GM23338 (cell line): ENCODE data around the gene HCFC1. TPM values are rescaled to one million over a fixed set of nuclear protein-coding genes. Genes with fewer than 3 reads are reported as not detected.
A peak's percentile ranks its signal among the peaks of the same experiment; 100 is the strongest.

Source experiments
- ATAC-seq: fragments of 200-7000 bp; cut with Tn5 transposase; 3 replicates; pipeline ENCODE4 v1.9.1; 2020
- DNase-seq: peaks from one replicate; pipeline ENCODE4 v3.0.0-alpha.2; 2015; ENCODE audit warnings: low spot score
- H2AFZ ChIP-seq: fragments of 200-600 bp; sonication (generic); 2 replicates; pipeline ENCODE4 v1.8.0; 2016; ENCODE audit warnings: antibody characterized with exemption, mild to moderate bottlenecking, moderate library complexity
- H3F3A ChIP-seq: fragments of 200-600 bp; sonication (generic); replicated peaks from 2 replicates; pipeline ENCODE4 v1.8.0; 2017; ENCODE audit warnings: antibody characterized with exemption, mixed run types, low read depth
- H3K27ac ChIP-seq: fragments of 200-600 bp; sonication (generic); 2 replicates; pipeline ENCODE4 v1.6.1; 2016; ENCODE audit warnings: low read depth
- H3K27me3 ChIP-seq: fragments of 200-600 bp; sonication (generic); 2 replicates; pipeline ENCODE4 v1.8.0; 2016; ENCODE audit warnings: mild to moderate bottlenecking, mixed run types, moderate library complexity; ENCODE audit not compliant: insufficient read depth
- H3K36me3 ChIP-seq: fragments of 200-600 bp; sonication (generic); 2 replicates; pipeline ENCODE4 v1.8.0; 2016; ENCODE audit warnings: mild to moderate bottlenecking; ENCODE audit not compliant: insufficient read depth
- H3K4me1 ChIP-seq: fragments of 200-600 bp; sonication (generic); 2 replicates; pipeline ENCODE4 v1.8.0; 2016; ENCODE audit warnings: mild to moderate bottlenecking, moderate library complexity; ENCODE audit not compliant: insufficient read depth
- H3K4me2 ChIP-seq: fragments of 200-600 bp; sonication (generic); 2 replicates; pipeline ENCODE4 v1.7.1; 2017; ENCODE audit warnings: mixed run types
- H3K4me3 ChIP-seq: fragments of 200-600 bp; sonication (generic); 2 replicates; pipeline ENCODE4 v1.6.1; 2016; ENCODE audit warnings: mixed run types
- H3K79me2 ChIP-seq: fragments of 200-600 bp; sonication (generic); replicated peaks from 2 replicates; pipeline ENCODE4 v1.8.0; 2017; ENCODE audit warnings: mild to moderate bottlenecking; ENCODE audit not compliant: insufficient read depth
- H3K9me2 ChIP-seq: fragments of 200-600 bp; sonication (generic); 2 replicates; pipeline ENCODE4 v1.8.0; 2017; ENCODE audit not compliant: insufficient read depth
- H4K20me1 ChIP-seq: fragments of 200-600 bp; sonication (generic); replicated peaks from 2 replicates; pipeline ENCODE4 v1.8.0; 2017; ENCODE audit warnings: mild to moderate bottlenecking; ENCODE audit not compliant: insufficient read depth
- H3K27ac Mint-ChIP-seq: 2 replicates; pipeline ENCODE4 v1.8.0; 2020; ENCODE audit warnings: inconsistent platforms, mild to moderate bottlenecking, moderate library complexity, mixed read lengths
- H3K27me3 Mint-ChIP-seq: 3 replicates; pipeline ENCODE4 v1.8.0; 2022; ENCODE audit warnings: low read depth, mild to moderate bottlenecking, moderate library complexity, mixed read lengths, inconsistent platforms; ENCODE audit not compliant: insufficient read depth, poor library complexity
- H3K36me3 Mint-ChIP-seq: 3 replicates; pipeline ENCODE4 v1.8.0; 2021; ENCODE audit warnings: low read depth, mild to moderate bottlenecking, inconsistent platforms, moderate library complexity, mixed read lengths
- H3K4me1 Mint-ChIP-seq: 3 replicates; pipeline ENCODE4 v1.8.0; 2020; ENCODE audit warnings: mild to moderate bottlenecking, inconsistent platforms, mixed read lengths
- H3K4me3 Mint-ChIP-seq: 3 replicates; pipeline ENCODE4 v1.8.0; 2021; ENCODE audit warnings: moderate library complexity, mild to moderate bottlenecking, inconsistent platforms, mixed read lengths
- H3K9me3 Mint-ChIP-seq: 3 replicates; pipeline ENCODE4 v1.8.0; 2020; ENCODE audit warnings: moderate library complexity, mild to moderate bottlenecking, inconsistent platforms, mixed read lengths
- ETS1 ChIP-seq: IDR thresholded peaks from 2 replicates; pipeline ENCODE4 v1.6.1; 2016; ENCODE audit warnings: antibody characterized with exemption
- EZH2 ChIP-seq: fragments of 200-600 bp; sonication (generic); IDR thresholded peaks from one replicate; pipeline ENCODE4 v1.8.0; 2017; ENCODE audit warnings: antibody characterized with exemption, mild to moderate bottlenecking, low read depth; ENCODE audit not compliant: unreplicated experiment
- NANOG ChIP-seq: IDR thresholded peaks from 2 replicates; pipeline ENCODE4 v1.6.1; 2016; ENCODE audit warnings: antibody characterized with exemption, borderline replicate concordance
- POLR2AphosphoS5 ChIP-seq: IDR thresholded peaks from 2 replicates; pipeline ENCODE4 v1.6.1; 2016; ENCODE audit warnings: antibody characterized with exemption, low read depth
- ZNF462 ChIP-seq: fragments of 250-450 bp; sonication (Bioruptor Pico); IDR thresholded peaks from 2 replicates; pipeline ENCODE4 v1.5.0; 2020; ENCODE audit warnings: mild to moderate bottlenecking, moderate library complexity
- polyA plus RNA-seq: library from polyadenylated mRNA; unstranded; fragments of >200 nt; fragmentation: Nextera tagmentation; extraction: Ambion mirVana; gene quantifications from 2 replicates; pipeline ENCODE4 v1.2.1, GENCODE V29; 2016
- total RNA-seq: library from RNA; depleted of rRNA; stranded (reverse); fragments of >200 nt; shearing (Covaris generic); gene quantifications from 2 replicates; pipeline ENCODE4 v1.2.3, GENCODE V29; 2014

Gene HCFC1
- total and polyA plus RNA-seq, 2 experiments from 2014 or later: 33.0 to 188 TPM

- Histone ChIP-seq H3K4me3 (peak overlapping the region; percentile 47; the same call in 1 of the 2 replicates), H3K27me3 (no peaks in the 10 kb centered on the region), H3K4me1 (peaks cover 6% of the 10 kb centered on the region; the same call in 1 of the 2 replicates), H3K9me2 (no peaks in the 10 kb centered on the region), H3K79me2 (no peaks in the 10 kb centered on the region), H3F3A (no peaks in the 10 kb centered on the region), H3K36me3 (no peaks in the 10 kb centered on the region), H2AFZ (no peak overlapping the region), H4K20me1 (no peaks in the 10 kb centered on the region), H3K27ac (peak overlapping the region; percentile 79; the same call in 1 of the 2 replicates), H3K4me2 (no peak overlapping the region; the same call in 1 of the 2 replicates)
- no peak for ATAC-seq
- no peak for DNase-seq
- Mint-ChIP-seq H3K4me3 (peak overlapping the region; percentile 71), H3K4me1 (peaks cover 32% of the 10 kb centered on the region), H3K36me3 (peaks cover 10% of the 10 kb centered on the region; the same call in 2 of the 3 replicates), H3K9me3 (no peaks in the 10 kb centered on the region), H3K27ac (peak overlapping the region; percentile 72; the same call in 1 of the 2 replicates), H3K27me3 (peaks cover 6% of the 10 kb centered on the region)
- TF ChIP-seq ETS1: no peak
- TF ChIP-seq NANOG: no peak
- no peak for TF ChIP-seq ZNF462 (CRISPR knock-in tag)
- TF ChIP-seq POLR2AphosphoS5: no peak
- no peak for TF ChIP-seq EZH2
Measured at GRCh38 chrX:154020536-154021115, 49.0 kb upstream of the HCFC1 start.
